ENCODE measurements around the gene TBCA. TPM values are rescaled to one million over a fixed set of nuclear protein-coding genes. Genes with fewer than 3 reads are reported as not detected.
"Not testable (repeated sequence)": the region's sequence is repeated elsewhere in the genome, so short reads cannot be mapped to it uniquely, and the experiment has no call there.

The TBCA gene
- total RNA-seq, 2 experiments from 2014 or later = 168 to 178 TPM

DNA sequence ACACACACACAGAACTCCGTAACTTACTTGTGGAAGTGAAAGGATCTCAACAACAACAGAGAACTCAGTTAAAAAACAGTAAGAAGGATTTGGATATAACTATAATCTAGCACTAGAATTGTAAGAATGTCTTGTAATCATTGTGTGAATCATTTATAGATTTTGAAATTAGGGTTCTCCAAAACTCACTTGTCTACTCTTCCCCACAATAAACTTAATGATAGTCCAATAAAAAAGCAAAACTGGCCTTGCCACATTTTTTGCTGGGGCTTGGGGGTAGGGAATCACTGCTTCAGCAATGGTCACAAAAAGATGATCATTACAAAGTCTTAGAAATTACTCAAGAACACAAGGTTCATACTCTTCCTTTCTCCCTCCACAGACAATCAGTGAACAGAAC lies 8.8 kb downstream of the TBCA start:
- CTCF ChIA-PET = no interaction called here
- H3K27me3 Mint-ChIP-seq = no peaks in the 10 kb centered on the region
- no peak overlapping the region for H3K4me3 Mint-ChIP-seq
- H3K4me1 Mint-ChIP-seq = peaks cover 16% of the 10 kb centered on the region
- no peak for DNase-seq
- H3K27ac Mint-ChIP-seq = no peak overlapping the region
- peaks cover 5% of the 10 kb centered on the region for H3K9me3 Mint-ChIP-seq
- POLR2A ChIA-PET = no interaction called here
- peaks cover 57% of the 10 kb centered on the region for H3K36me3 Mint-ChIP-seq (ENCODE audit: low read depth)

DNA sequence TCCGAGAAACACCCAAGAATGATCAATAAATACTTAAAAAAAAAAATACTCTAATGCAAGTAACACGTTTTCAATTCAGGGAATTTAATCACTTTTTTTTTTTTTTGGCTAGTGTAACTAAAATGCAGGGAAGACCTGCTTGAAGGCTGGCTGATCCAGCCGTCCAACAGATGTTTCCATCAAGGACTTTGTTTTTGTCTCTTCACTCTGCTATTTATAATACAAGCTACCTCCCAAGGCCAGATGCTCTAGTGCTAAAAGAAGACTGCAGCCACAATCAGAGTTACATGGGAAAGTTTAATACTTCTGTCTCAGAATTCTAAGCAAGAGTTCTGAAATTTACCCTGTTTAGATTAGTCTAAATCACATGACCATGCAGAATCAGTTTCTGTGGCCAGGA lies 14.5 kb downstream of the TBCA start:
- no peak overlapping the region for H3K27ac Mint-ChIP-seq
- H3K36me3 Mint-ChIP-seq (ENCODE audit: low read depth) = peaks cover 63% of the 10 kb centered on the region
- ChIA-PET POLR2A (no interaction called here), CTCF (no interaction called here)
- no peak for DNase-seq
- H3K27me3 Mint-ChIP-seq = no peaks in the 10 kb centered on the region
- H3K4me1 Mint-ChIP-seq = no peaks in the 10 kb centered on the region
- no peak overlapping the region for H3K4me3 Mint-ChIP-seq
- peaks cover 9% of the 10 kb centered on the region for H3K9me3 Mint-ChIP-seq

DNA sequence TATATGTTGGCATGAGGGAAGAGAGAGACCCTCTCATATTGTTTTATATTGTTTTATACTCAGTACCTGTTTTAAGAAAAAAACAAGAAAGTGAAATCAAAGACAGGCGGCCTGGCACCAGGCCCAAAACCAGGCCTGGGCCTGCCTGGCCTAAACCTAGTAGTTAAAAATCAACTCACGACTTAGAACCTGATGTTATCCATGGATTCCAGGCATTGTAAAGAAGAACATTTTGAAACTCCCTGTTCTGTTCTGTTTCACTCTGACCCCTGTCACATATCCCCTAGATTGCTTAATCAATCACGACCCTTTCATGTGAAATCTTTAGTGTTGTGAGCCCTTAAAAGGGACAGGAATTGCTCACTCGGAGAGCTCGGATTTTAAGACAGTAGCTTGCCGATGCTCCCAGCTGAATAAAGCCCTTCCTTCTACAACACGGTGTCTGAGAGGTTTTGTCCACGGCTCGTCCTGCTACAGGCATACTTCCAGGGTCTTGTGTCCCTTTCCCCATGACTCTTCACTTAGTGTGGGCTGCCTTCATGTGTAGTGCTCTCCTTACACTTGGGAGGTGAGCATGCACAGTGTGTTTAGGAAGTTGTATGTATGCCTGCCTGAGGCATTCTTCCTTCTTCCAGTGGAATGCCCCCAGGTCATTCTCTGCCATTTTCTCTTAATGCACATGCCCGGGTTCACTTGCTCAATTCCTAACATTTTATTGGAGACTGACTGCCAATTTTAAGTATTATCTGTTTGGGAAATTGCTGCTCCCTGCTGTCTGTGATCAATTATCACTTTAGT lies 17.8 kb downstream of the TBCA start:
- H3K27me3 Mint-ChIP-seq = no peaks in the 10 kb centered on the region
- H3K9me3 Mint-ChIP-seq = peaks cover 4% of the 10 kb centered on the region
- POLR2A ChIA-PET = no interaction called here
- no peak overlapping the region for H3K4me3 Mint-ChIP-seq
- peaks cover under 1% of the 10 kb centered on the region for H3K4me1 Mint-ChIP-seq
- H3K27ac Mint-ChIP-seq = no peak overlapping the region
- peaks cover 48% of the 10 kb centered on the region for H3K36me3 Mint-ChIP-seq (ENCODE audit: low read depth)
- DNase-seq = no peak
- CTCF ChIA-PET = no interaction called here

GRCh38 chr5:77751328-77752023 lies 24.7 kb downstream of the TBCA start:
- H3K4me1 Mint-ChIP-seq = peaks cover 9% of the 10 kb centered on the region
- no peak for DNase-seq
- H3K9me3 Mint-ChIP-seq = no peaks in the 10 kb centered on the region
- POLR2A ChIA-PET = no interaction called here
- no peaks in the 10 kb centered on the region for H3K27me3 Mint-ChIP-seq
- peaks cover 9% of the 10 kb centered on the region for H3K36me3 Mint-ChIP-seq (ENCODE audit: low read depth)
- H3K4me3 Mint-ChIP-seq = no peak overlapping the region
- no peak overlapping the region for H3K27ac Mint-ChIP-seq
- CTCF ChIA-PET = interaction anchor here (0.6 kb wide), 1 partner anchor 58 kb away, joined by 3 read pairs; no protein-coding TSS in a partner anchor

- H3K9me3 Mint-ChIP-seq; H3K27ac Mint-ChIP-seq; H3K4me3 Mint-ChIP-seq; H3K4me1 Mint-ChIP-seq; H3K27me3 Mint-ChIP-seq; POLR2A ChIA-PET; H3K36me3 Mint-ChIP-seq (ENCODE audit: low read depth); DNase-seq: not testable (repeated sequence)
- CTCF ChIA-PET = interaction anchor here (0.6 kb wide), 1 partner anchor 57 kb away, joined by 3 read pairs; no protein-coding TSS in a partner anchor
Measured at GRCh38 chr5:77750928-77751327, 25.2 kb downstream of the TBCA start.

DNA sequence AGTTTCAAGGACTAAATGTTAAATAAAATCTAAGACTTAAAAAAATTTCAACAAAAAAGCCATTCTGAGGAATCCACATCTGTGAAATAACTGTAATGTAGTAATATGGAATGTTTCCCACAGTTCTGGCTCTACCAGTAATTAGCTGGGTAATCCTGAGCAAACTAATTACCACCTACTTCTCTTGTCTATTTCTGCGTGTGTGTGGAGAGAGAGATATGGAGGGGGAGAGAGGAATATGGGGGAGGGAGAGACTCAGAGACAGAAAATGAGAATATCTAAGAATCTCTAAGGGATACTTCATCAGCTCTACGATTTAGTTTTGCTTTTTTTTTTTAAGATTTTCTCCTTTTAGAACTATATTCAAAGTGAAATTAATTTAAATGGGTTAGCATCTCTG lies 28.0 kb downstream of the TBCA start:
- Mint-ChIP-seq H3K27me3 (no peaks in the 10 kb centered on the region), H3K4me3 (no peak overlapping the region), H3K9me3 (no peaks in the 10 kb centered on the region), H3K36me3 (ENCODE audit: low read depth) (peaks cover 18% of the 10 kb centered on the region), H3K27ac (no peak overlapping the region), H3K4me1 (peaks cover 7% of the 10 kb centered on the region)
- DNase-seq = no peak
- CTCF ChIA-PET = no interaction called here
- POLR2A ChIA-PET = no interaction called here

DNA sequence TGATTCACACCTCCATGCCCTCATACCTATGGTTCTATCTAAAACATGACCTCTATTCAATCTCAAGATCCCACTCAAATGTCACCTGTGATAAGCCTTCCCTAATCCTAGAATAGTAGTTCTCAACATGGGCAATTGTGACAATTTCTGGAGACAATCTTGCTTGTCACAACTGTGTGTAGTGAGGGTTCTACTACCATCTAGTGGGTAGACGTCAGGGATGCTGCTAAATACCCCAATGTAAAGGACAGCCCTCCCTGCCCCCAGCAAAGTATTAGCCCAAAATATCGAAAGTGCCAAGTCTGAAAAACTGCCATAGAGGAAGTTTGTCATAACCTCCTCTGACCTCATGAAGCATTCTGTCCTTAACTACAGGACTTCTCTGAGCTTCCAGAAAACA lies 32.0 kb downstream of the TBCA start:
- Mint-ChIP-seq H3K36me3 (ENCODE audit: low read depth) (peaks cover 15% of the 10 kb centered on the region), H3K9me3 (no peaks in the 10 kb centered on the region), H3K27ac (no peak overlapping the region), H3K4me1 (no peaks in the 10 kb centered on the region), H3K4me3 (no peak overlapping the region), H3K27me3 (no peaks in the 10 kb centered on the region)
- ChIA-PET POLR2A (no interaction called here), CTCF (no interaction called here)
- no peak for DNase-seq

DNA sequence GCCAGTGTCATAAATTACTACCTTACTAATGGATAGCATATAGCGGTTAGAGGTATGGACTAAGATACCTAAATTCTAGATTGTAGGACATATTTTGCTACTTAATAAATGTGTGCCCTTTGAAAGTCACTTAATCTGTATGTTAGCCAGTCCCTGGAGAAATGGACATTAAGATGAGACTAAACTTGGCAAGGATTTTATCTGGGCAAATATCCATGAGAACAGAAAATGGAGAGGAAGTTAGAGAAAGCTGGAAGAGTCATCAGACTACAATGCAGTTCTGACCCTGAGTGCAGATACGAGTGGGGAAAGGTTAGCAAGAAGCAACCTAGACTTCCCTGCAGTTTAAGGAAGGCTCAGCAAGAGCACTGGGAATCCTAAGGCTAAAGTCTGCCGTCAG lies 33.0 kb downstream of the TBCA start:
- Mint-ChIP-seq H3K4me3 (no peak overlapping the region), H3K9me3 (no peaks in the 10 kb centered on the region), H3K4me1 (no peaks in the 10 kb centered on the region), H3K27ac (no peak overlapping the region), H3K36me3 (ENCODE audit: low read depth) (peaks cover 15% of the 10 kb centered on the region), H3K27me3 (no peaks in the 10 kb centered on the region)
- POLR2A ChIA-PET = no interaction called here
- DNase-seq = no peak
- CTCF ChIA-PET = no interaction called here

- CTCF ChIA-PET = no interaction called here
- H3K36me3 Mint-ChIP-seq (ENCODE audit: low read depth) = peaks cover 16% of the 10 kb centered on the region
Measured at GRCh38 chr5:77741608-77742007, 34.5 kb downstream of the TBCA start.

DNA sequence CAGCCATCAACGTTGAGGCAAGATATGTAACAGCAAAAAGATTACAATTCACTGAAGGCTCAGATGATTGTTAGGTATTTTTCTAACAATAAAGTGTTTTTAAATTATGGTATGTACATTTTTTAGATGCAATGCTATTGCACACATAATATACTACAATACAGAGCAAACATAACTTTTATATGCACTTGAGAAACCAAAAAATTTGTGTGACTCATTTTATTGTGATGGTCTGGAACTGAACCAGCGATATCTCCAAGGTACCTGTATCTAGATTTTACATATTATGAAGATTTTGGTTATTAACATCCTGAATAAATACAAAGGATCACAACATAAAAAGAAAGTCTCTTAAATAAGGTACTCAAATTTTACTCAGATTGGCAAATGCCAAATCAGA lies 41.3 kb downstream of the TBCA start:
- Mint-ChIP-seq H3K27me3 (no peaks in the 10 kb centered on the region), H3K9me3 (no peaks in the 10 kb centered on the region), H3K4me1 (no peaks in the 10 kb centered on the region), H3K36me3 (ENCODE audit: low read depth) (peaks cover 15% of the 10 kb centered on the region), H3K4me3 (no peak overlapping the region), H3K27ac (no peak overlapping the region)
- no peak for DNase-seq
- ChIA-PET POLR2A (no interaction called here), CTCF (no interaction called here)

More at GRCh38 chr5:77741608-77742007, 34.5 kb downstream of the TBCA start:
- Mint-ChIP-seq H3K27me3 (no peaks in the 10 kb centered on the region), H3K9me3 (no peaks in the 10 kb centered on the region), H3K4me1 (no peaks in the 10 kb centered on the region), H3K27ac (no peak overlapping the region), H3K4me3 (no peak overlapping the region)
- no peak for DNase-seq
- POLR2A ChIA-PET = no interaction called here

GRCh38 chr5:77733130-77733529 lies 43.0 kb downstream of the TBCA start:
- ChIA-PET CTCF (no interaction called here), POLR2A (interaction anchor here (0.9 kb wide), 1 partner anchor 42 kb away, joined by 4 read pairs; no protein-coding TSS in a partner anchor)
- Mint-ChIP-seq H3K36me3 (ENCODE audit: low read depth) (peaks cover 15% of the 10 kb centered on the region), H3K4me3 (no peak overlapping the region), H3K27me3 (no peaks in the 10 kb centered on the region), H3K27ac (no peak overlapping the region), H3K4me1 (no peaks in the 10 kb centered on the region), H3K9me3 (no peaks in the 10 kb centered on the region)
- DNase-seq = no peak

DNA sequence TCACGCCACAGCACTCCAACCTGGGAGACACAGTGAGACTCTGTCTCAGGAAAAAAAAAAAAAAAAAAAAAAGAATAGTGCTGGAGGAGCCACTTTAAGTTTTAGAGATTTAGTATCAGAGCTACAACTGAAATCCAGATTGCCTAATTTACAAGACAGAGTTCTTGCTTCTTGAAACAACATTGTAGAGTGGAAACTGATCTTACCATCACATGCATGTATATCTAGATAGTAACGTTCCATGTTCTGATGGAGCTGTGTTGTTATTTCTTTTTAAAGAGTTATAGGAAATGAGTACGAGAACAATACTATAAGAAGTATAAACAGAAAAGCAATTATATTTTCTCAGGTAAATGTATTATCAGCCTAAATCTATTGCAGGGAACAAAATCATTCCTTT lies 48.9 kb downstream of the TBCA start:
- ChIA-PET POLR2A (no interaction called here), CTCF (no interaction called here)
- H3K27me3 Mint-ChIP-seq = no peaks in the 10 kb centered on the region
- H3K36me3 Mint-ChIP-seq (ENCODE audit: low read depth) = peaks cover 4% of the 10 kb centered on the region
- no peaks in the 10 kb centered on the region for H3K4me1 Mint-ChIP-seq
- no peak overlapping the region for H3K4me3 Mint-ChIP-seq
- H3K27ac Mint-ChIP-seq = no peak overlapping the region
- no peak for DNase-seq
- no peaks in the 10 kb centered on the region for H3K9me3 Mint-ChIP-seq

DNA sequence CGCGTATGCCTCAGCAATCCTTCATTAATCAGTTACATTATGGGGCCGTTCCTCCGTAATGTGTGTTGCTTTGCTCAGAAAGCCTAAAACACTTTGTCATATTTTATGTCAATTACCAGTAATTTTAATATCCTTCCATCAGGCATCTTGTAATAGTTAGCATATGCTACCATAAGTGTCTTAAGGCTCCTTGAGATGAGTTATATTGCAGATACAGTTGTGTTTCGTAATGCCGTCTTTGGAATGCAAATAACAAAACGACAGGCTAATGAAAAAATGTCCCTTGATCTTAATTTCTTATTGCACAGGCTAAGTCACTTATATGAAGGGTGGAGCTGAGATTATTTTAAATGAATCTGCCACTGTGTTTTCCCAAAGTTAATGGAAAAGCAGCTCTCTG lies 50.5 kb downstream of the TBCA start:
- ChIA-PET CTCF (no interaction called here), POLR2A (interaction anchor here (0.6 kb wide), 1 partner anchor 8 kb away, joined by 3 read pairs; no protein-coding TSS in a partner anchor)
- Mint-ChIP-seq H3K9me3 (no peaks in the 10 kb centered on the region), H3K27me3 (no peaks in the 10 kb centered on the region), H3K36me3 (ENCODE audit: low read depth) (peaks cover 2% of the 10 kb centered on the region), H3K4me1 (no peaks in the 10 kb centered on the region), H3K4me3 (no peak overlapping the region), H3K27ac (no peak overlapping the region)
- DNase-seq = no peak

- POLR2A ChIA-PET = no interaction called here
- H3K4me1 Mint-ChIP-seq = peaks cover 3% of the 10 kb centered on the region
- no peaks in the 10 kb centered on the region for H3K27me3 Mint-ChIP-seq
- CTCF ChIA-PET = no interaction called here
- no peak for DNase-seq
- H3K27ac Mint-ChIP-seq = no peak overlapping the region
- no peaks in the 10 kb centered on the region for H3K36me3 Mint-ChIP-seq (ENCODE audit: low read depth)
- H3K9me3 Mint-ChIP-seq = no peaks in the 10 kb centered on the region
- no peak overlapping the region for H3K4me3 Mint-ChIP-seq
Measured at GRCh38 chr5:77724934-77725333, 51.2 kb downstream of the TBCA start.

Measured in activated CD4-positive, alpha-beta memory T cell treated with anti-CD3 and anti-CD28 coated beads, Interleukin-2, amount 10 ng/mL, durations not matched to agents 7 days and 5 days (primary cell).